Endodermal cell (in vitro differentiated cells): Measurements from ENCODE around the gene FUT7. TPM values are rescaled to one million over a fixed set of nuclear protein-coding genes. Genes with fewer than 3 reads are reported as not detected.
A peak's percentile ranks its signal among the peaks of the same experiment; 100 is the strongest.

Source experiments
- DNase-seq: peaks from one replicate; pipeline ENCODE4 v3.0.0-alpha.2; 2017
- H3K27ac ChIP-seq: 2 replicates; pipeline ENCODE4 v1.5.1; 2013; ENCODE audit warnings: mild to moderate bottlenecking, low read depth, low read length, moderate library complexity
- H3K27me3 ChIP-seq: 2 replicates; pipeline ENCODE4 v1.6.1; 2013; ENCODE audit warnings: mild to moderate bottlenecking, low read length, moderate library complexity; ENCODE audit not compliant: insufficient read depth, control insufficient read depth, poor library complexity, severe bottlenecking
- H3K36me3 ChIP-seq: 2 replicates; pipeline ENCODE4 v1.7.0; 2013; ENCODE audit warnings: mild to moderate bottlenecking, low read length, moderate library complexity; ENCODE audit not compliant: control insufficient read depth, insufficient read depth
- H3K4me1 ChIP-seq: one replicate; pipeline ENCODE4 v1.7.0; 2013; ENCODE audit warnings: low read length; ENCODE audit not compliant: control insufficient read depth, insufficient read depth
- H3K4me3 ChIP-seq: 2 replicates; pipeline ENCODE4 v1.5.1; 2013; ENCODE audit warnings: mild to moderate bottlenecking, low read length, moderate library complexity
- H3K9ac ChIP-seq: 2 replicates; pipeline ENCODE4 v1.6.1; 2013; ENCODE audit warnings: mild to moderate bottlenecking, low read length, moderate library complexity; ENCODE audit not compliant: poor library complexity, severe bottlenecking; ENCODE audit errors: extremely low read depth
- H3K9me3 ChIP-seq: 2 replicates; pipeline ENCODE4 v1.6.1; 2013; ENCODE audit warnings: mild to moderate bottlenecking, low read length, moderate library complexity; ENCODE audit not compliant: control insufficient read depth
- H3K27ac Mint-ChIP-seq: 2 replicates; pipeline ENCODE4 v1.8.0; 2020; ENCODE audit warnings: mixed read lengths
- H3K27me3 Mint-ChIP-seq: 2 replicates; pipeline ENCODE4 v1.8.0; 2021; ENCODE audit warnings: mild to moderate bottlenecking, mixed read lengths; ENCODE audit not compliant: insufficient read depth
- H3K36me3 Mint-ChIP-seq: 2 replicates; pipeline ENCODE4 v1.8.0; 2020; ENCODE audit warnings: low read depth, mixed read lengths
- H3K4me1 Mint-ChIP-seq: 2 replicates; pipeline ENCODE4 v1.8.0; 2020; ENCODE audit warnings: mixed read lengths
- H3K4me3 Mint-ChIP-seq: 2 replicates; pipeline ENCODE4 v1.8.0; 2020; ENCODE audit warnings: mild to moderate bottlenecking, moderate library complexity, mixed read lengths
- H3K9me3 Mint-ChIP-seq: 2 replicates; pipeline ENCODE4 v1.8.0; 2020; ENCODE audit warnings: mild to moderate bottlenecking, mixed read lengths
- CTCF ChIP-seq: fragments of 200-600 bp; sonication (generic); conservative IDR thresholded peaks from 2 replicates; pipeline ENCODE4 v1.5.0; 2021; ENCODE audit warnings: antibody characterized with exemption, mild to moderate bottlenecking
- WGBS, 2 experiments: methylation state at CpG; one replicate each; pipeline versions ENCODE4 v1.1.5 to v1.1.7; 2013; ENCODE audit warnings: missing lambda C conversion rate in 2 of 2, mixed read lengths in 1 of 2; ENCODE audit not compliant: insufficient coverage in 1 of 2, insufficient read length in 1 of 2; 5-methylcytosine and 5-hydroxymethylcytosine counted together
- long read RNA-seq, 4 experiments: library from polyadenylated mRNA in 2 of 4; library from RNA in 1 of 4; library from capped mRNA in 1 of 4; stranded (forward) in 3 of 4; unstranded in 1 of 4; transcript quantifications; one replicate each; pipeline ENCODE4 v2.0.0, GENCODE V29; 2020 to 2021; ENCODE audit warnings: inconsistent platforms in 1 of 4
- polyA plus RNA-seq, 2 experiments: library from polyadenylated mRNA; stranded (reverse); fragments of 50-300 nt; gene quantifications; one replicate each; pipeline ENCODE4 v1.2.3, GENCODE V29; 2013
- total RNA-seq, 2 donors: library from RNA; stranded (reverse); fragmentation: NEBNext Ultra II Directional in 1 of 2; extraction: Animal tissue kit (Norgen Biotek cat#: 25700) in 1 of 2; gene quantifications; 2 replicates in 1 of 2; 3 replicates in 1 of 2; pipeline ENCODE4 v1.2.1, GENCODE V29; 2021

The FUT7 gene
- total RNA-seq: not detected
- polyA plus RNA-seq (2013, experiment 1 of 2): not detected
- polyA plus RNA-seq (2013, experiment 2 of 2): not detected
- long read RNA-seq, experiment 1: 0 reads
- long read RNA-seq, experiment 2: 0 reads
- long read RNA-seq, experiment 3: 0 reads
- long read RNA-seq, experiment 4: 0 reads

GRCh38 chr9:137031904-137032640, at the start of gene FUT7:
TSS of gene FUT7 (minus strand) at chr9:137032088. CDS start at chr9:137031991, 97 bp downstream.
- Mint-ChIP-seq H3K4me3 (no peak within 1 kb of the TSS), H3K27me3 (peaks cover 13% of the 10 kb centered on the region), H3K36me3 (no peaks in the 10 kb centered on the region), H3K9me3 (no peaks in the 10 kb centered on the region), H3K27ac (no peak within 1 kb of the TSS), H3K4me1 (no peaks in the 10 kb centered on the region)
- Histone ChIP-seq H3K27ac (no peak within 1 kb of the TSS), H3K9ac (no peak within 1 kb of the TSS), H3K36me3 (no peaks in the 10 kb centered on the region), H3K4me1 (no peaks in the 10 kb centered on the region), H3K4me3 (no peak within 1 kb of the TSS), H3K27me3 (peaks cover 16% of the 10 kb centered on the region), H3K9me3 (no peaks in the 10 kb centered on the region)
- no peak for DNase-seq
- WGBS, 2 experiments: 86 to 90% methylated on average over 4 to 16 of the region's 16 CpGs
- no peak for TF ChIP-seq CTCF

- Histone ChIP-seq H3K9ac (no peak overlapping the region), H3K27ac (no peak overlapping the region), H3K36me3 (no peaks in the 10 kb centered on the region), H3K9me3 (no peaks in the 10 kb centered on the region), H3K4me1 (no peaks in the 10 kb centered on the region), H3K27me3 (peaks cover 37% of the 10 kb centered on the region), H3K4me3 (no peak overlapping the region)
- DNase-seq: peak; percentile 46
- WGBS, 2 experiments: 89 to 94% methylated on average over 20 to 24 of the region's 24 CpGs
- no peak for TF ChIP-seq CTCF
- Mint-ChIP-seq H3K4me1 (no peaks in the 10 kb centered on the region), H3K27me3 (peaks cover 34% of the 10 kb centered on the region), H3K36me3 (no peaks in the 10 kb centered on the region), H3K9me3 (no peaks in the 10 kb centered on the region), H3K27ac (no peak overlapping the region), H3K4me3 (no peak overlapping the region)
Measured at GRCh38 chr9:137080260-137081122, 48.6 kb upstream of the FUT7 start.

GRCh38 chr9:137079401-137079787, 47.5 kb upstream of the FUT7 start:
- H3K27ac ChIP-seq: no peak overlapping the region
- Mint-ChIP-seq H3K27ac (no peak overlapping the region), H3K4me1 (no peaks in the 10 kb centered on the region), H3K4me3 (no peak overlapping the region), H3K27me3 (peaks cover 36% of the 10 kb centered on the region), H3K36me3 (no peaks in the 10 kb centered on the region), H3K9me3 (no peaks in the 10 kb centered on the region)
- H3K4me1 ChIP-seq: no peaks in the 10 kb centered on the region
- no peak overlapping the region for H3K4me3 ChIP-seq
- no peaks in the 10 kb centered on the region for H3K36me3 ChIP-seq
- peaks cover 37% of the 10 kb centered on the region for H3K27me3 ChIP-seq
- no peak for TF ChIP-seq CTCF
- no peaks in the 10 kb centered on the region for H3K9me3 ChIP-seq
- WGBS, 2 experiments: 85 to 86% methylated on average over 11 to 13 of the region's 13 CpGs
- no peak overlapping the region for H3K9ac ChIP-seq
- DNase-seq: no peak
